Breast epithelium (tissue), 3 donors: ENCODE results near the gene SHROOM1.

Source experiments
- CTCF ChIP-seq, 3 donors: fragments of 450-650 bp; IDR thresholded peaks; one replicate each; pipeline ENCODE4 v1.5.1; 2016 to 2017; ENCODE audit warnings: antibody characterized with exemption in 3 of 3, mild to moderate bottlenecking in 3 of 3, moderate library complexity in 3 of 3
- POLR2AphosphoS5 ChIP-seq, 3 donors: sonication (generic); formaldehyde crosslinking; IDR thresholded peaks; one replicate each; pipeline ENCODE4 v1.6.1; 2017; ENCODE audit warnings: antibody characterized with exemption in 3 of 3

- TF ChIP-seq POLR2AphosphoS5 (IDR thresholded peaks at IDR 0.05) = no peak
- TF ChIP-seq CTCF (IDR thresholded peaks at IDR 0.05) = no peak
These were observed 30.3 kb upstream of the SHROOM1 start for GRCh38 chr5:132860742-132861141.
